Peyer's patch (tissue), 4 donors: ENCODE data around the gene ASXL1. TPM values are rescaled to one million over a fixed set of nuclear protein-coding genes. Genes with fewer than 3 reads are reported as not detected.

Source experiments
- DNase-seq, 3 donors: peaks; one replicate each; pipeline ENCODE4 v3.0.0-alpha.2; 2017 to 2019
- H3K27ac ChIP-seq, 4 donors: fragments of 200-600 bp; sonication (generic); one replicate each; pipeline ENCODE4 v1.5.1; 2016 to 2019
- H3K27me3 ChIP-seq, 2 donors: fragments of 200-600 bp; sonication (generic); one replicate each; pipeline ENCODE4 v1.5.1; 2019
- H3K36me3 ChIP-seq, 3 donors: fragments of 200-600 bp; sonication (generic); one replicate each; pipeline ENCODE4 v1.5.1; 2016 to 2019
- H3K4me1 ChIP-seq, 4 donors: fragments of 200-600 bp; sonication (generic); one replicate each; pipeline ENCODE4 v1.5.1; 2016 to 2019
- H3K4me3 ChIP-seq, 4 donors: fragments of 200-600 bp; sonication (generic); 1 replicate in 3 of 4; 2 replicates in 1 of 4; pipeline ENCODE4 v1.5.1; 2016 to 2019; ENCODE audit warnings: mild to moderate bottlenecking in 1 of 4
- H3K9me3 ChIP-seq, 4 donors: fragments of 200-600 bp; sonication (generic); one replicate each; pipeline ENCODE4 v1.5.1; 2016 to 2019; ENCODE audit warnings: mild to moderate bottlenecking in 1 of 4
- POLR2A ChIP-seq, 2 donors: fragments of 450-650 bp; IDR thresholded peaks; one replicate each; pipeline ENCODE4 v1.5.1; 2017; ENCODE audit warnings: antibody characterized with exemption in 2 of 2, mild to moderate bottlenecking in 2 of 2, moderate library complexity in 2 of 2
- total RNA-seq, 4 donors: library from RNA; depleted of rRNA; stranded (reverse); fragments of >200 nt; gene quantifications; one replicate each; pipeline ENCODE4 v1.1.0, GENCODE V29; 2016
- TF ChIP-seq, protein P1 (sequence below), 6 experiments: fragments of 450-650 bp in 4 of 6; fragments of 200-600 bp in 2 of 6; sonication (generic) in 1 of 6; IDR thresholded peaks; one replicate each; pipeline ENCODE4 v1.5.1; 2017 to 2019; ENCODE audit warnings: antibody characterized with exemption in 6 of 6, mild to moderate bottlenecking in 3 of 6, moderate library complexity in 1 of 6

The ASXL1 gene
- total RNA-seq, 4 donors from 2014 or later = 74.4 to 173 (median 115) TPM

DNA sequence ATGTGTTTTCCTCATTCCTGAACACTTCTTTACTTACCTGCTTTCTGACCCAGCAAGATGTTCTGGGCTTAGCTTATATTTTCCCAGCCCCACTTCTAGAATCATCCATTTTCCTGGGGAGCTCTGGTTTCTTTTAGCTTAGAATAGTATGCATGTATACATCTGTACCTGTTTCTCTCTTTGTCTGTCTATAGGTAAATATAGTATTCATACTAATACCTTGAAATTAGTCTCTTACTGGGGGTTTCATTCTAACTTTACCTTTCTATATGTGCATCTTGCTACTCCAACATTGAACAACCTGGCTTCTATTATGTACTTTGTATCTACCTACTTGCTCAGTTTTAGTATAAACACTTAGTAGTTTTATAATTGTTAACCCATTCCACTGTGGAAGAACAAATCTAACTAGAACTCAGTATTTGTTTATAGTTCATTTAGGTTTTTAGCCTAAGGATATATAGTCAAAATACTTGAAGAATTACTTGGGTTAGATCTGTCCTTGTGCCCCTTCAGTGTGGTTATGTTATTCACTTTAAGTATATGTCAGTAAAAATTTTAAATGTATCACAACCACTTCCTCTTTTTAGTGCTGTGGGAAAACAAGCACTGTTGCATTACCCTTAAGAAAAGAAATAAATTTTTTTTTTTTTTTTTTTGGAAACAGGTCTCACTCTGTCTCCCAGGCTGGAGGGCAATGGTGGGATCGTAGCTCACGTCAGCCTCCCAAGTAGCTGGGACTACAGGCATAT lies 54.0 kb downstream of the ASXL1 start:
- TF ChIP-seq, protein P1, sequence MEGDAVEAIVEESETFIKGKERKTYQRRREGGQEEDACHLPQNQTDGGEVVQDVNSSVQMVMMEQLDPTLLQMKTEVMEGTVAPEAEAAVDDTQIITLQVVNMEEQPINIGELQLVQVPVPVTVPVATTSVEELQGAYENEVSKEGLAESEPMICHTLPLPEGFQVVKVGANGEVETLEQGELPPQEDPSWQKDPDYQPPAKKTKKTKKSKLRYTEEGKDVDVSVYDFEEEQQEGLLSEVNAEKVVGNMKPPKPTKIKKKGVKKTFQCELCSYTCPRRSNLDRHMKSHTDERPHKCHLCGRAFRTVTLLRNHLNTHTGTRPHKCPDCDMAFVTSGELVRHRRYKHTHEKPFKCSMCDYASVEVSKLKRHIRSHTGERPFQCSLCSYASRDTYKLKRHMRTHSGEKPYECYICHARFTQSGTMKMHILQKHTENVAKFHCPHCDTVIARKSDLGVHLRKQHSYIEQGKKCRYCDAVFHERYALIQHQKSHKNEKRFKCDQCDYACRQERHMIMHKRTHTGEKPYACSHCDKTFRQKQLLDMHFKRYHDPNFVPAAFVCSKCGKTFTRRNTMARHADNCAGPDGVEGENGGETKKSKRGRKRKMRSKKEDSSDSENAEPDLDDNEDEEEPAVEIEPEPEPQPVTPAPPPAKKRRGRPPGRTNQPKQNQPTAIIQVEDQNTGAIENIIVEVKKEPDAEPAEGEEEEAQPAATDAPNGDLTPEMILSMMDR (IDR thresholded peaks at IDR 0.05) = no peak
- TF ChIP-seq POLR2A (IDR thresholded peaks at IDR 0.05) = no peak
- no peak overlapping the region for H3K4me3 ChIP-seq
- H3K27ac ChIP-seq = no peak overlapping the region
- no peaks in the 10 kb centered on the region for H3K27me3 ChIP-seq
- H3K4me1 ChIP-seq = no peaks in the 10 kb centered on the region
- H3K36me3 ChIP-seq = peaks cover 0 to 6% (median 0%) of the 10 kb centered on the region in 3 donors
- no peaks in the 10 kb centered on the region for H3K9me3 ChIP-seq
- DNase-seq = no peak

GRCh38 chr20:32415494-32415893 lies 57.4 kb downstream of the ASXL1 start:
- H3K27me3 ChIP-seq = no peaks in the 10 kb centered on the region
- no peak overlapping the region for H3K27ac ChIP-seq
- H3K9me3 ChIP-seq = no peaks in the 10 kb centered on the region
- H3K4me3 ChIP-seq = no peak overlapping the region
- TF ChIP-seq POLR2A (IDR thresholded peaks at IDR 0.05) = no peak
- TF ChIP-seq, protein P1 (IDR thresholded peaks at IDR 0.05) = no peak
- H3K4me1 ChIP-seq = no peaks in the 10 kb centered on the region
- no peak for DNase-seq
- H3K36me3 ChIP-seq = peaks cover 0 to 6% (median 0%) of the 10 kb centered on the region in 3 donors

DNA sequence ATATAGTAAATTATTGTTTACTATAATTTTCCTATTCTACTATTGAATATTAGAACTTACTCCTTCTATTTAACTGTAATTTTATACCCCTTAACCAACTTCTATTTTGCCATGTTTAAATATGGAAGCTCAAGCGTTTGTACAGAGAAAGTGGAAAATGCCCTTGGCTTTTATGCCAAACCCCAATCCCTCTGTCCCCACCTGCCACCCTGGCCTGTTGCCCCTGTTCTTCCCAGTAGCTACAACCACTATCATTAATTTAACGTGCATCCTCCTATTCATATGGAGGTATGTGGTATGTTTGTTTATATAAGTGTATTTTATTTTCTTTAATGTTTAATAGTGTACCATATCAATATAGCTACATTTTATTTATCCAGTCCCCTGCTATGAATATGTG lies 58.1 kb downstream of the ASXL1 start:
- DNase-seq = no peak
- no peak overlapping the region for H3K4me3 ChIP-seq
- H3K9me3 ChIP-seq = no peaks in the 10 kb centered on the region
- H3K36me3 ChIP-seq = peaks cover 0 to 6% (median 0%) of the 10 kb centered on the region in 3 donors
- no peaks in the 10 kb centered on the region for H3K4me1 ChIP-seq
- no peak overlapping the region for H3K27ac ChIP-seq
- H3K27me3 ChIP-seq = no peaks in the 10 kb centered on the region
- TF ChIP-seq POLR2A (IDR thresholded peaks at IDR 0.05) = no peak
- TF ChIP-seq, protein P1 (IDR thresholded peaks at IDR 0.05) = no peak

DNA sequence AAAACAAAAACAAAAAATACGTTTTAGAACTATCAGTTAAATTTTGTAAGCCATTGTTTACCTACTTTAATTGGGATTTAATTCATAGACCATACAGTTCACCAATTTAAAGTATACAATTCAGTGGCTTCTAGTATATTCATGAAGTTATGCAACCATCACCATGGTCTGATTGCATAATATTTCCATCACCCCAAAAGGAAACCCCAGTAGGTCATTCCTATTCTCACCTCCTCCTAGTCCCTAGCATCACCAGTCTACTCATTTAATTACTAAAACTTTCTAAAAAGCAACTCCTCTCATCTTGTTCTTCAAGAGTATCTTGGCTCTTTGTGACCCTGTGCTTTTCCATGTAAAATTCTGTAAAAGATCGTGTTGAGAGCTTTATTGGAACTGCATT lies 60.2 kb downstream of the ASXL1 start:
- no peak overlapping the region for H3K4me3 ChIP-seq
- no peaks in the 10 kb centered on the region for H3K9me3 ChIP-seq
- no peaks in the 10 kb centered on the region for H3K27me3 ChIP-seq
- no peaks in the 10 kb centered on the region for H3K36me3 ChIP-seq
- H3K27ac ChIP-seq = no peak overlapping the region
- no peaks in the 10 kb centered on the region for H3K4me1 ChIP-seq
- TF ChIP-seq POLR2A (IDR thresholded peaks at IDR 0.05) = no peak
- TF ChIP-seq, protein P1 (IDR thresholded peaks at IDR 0.05) = no peak
- no peak for DNase-seq

GRCh38 chr20:32421290-32421689 lies 63.2 kb downstream of the ASXL1 start:
- H3K27ac ChIP-seq = no peak overlapping the region
- H3K36me3 ChIP-seq = no peaks in the 10 kb centered on the region
- H3K27me3 ChIP-seq = no peaks in the 10 kb centered on the region
- DNase-seq = no peak
- H3K9me3 ChIP-seq = no peaks in the 10 kb centered on the region
- TF ChIP-seq POLR2A (IDR thresholded peaks at IDR 0.05) = no peak
- TF ChIP-seq, protein P1 (IDR thresholded peaks at IDR 0.05) = no peak
- no peaks in the 10 kb centered on the region for H3K4me1 ChIP-seq
- no peak overlapping the region for H3K4me3 ChIP-seq
